HG03135 (cell line): ENCODE data around the gene SOX10.

Source experiments
- ATAC-seq: cut with Tn5 transposase; IDR thresholded peaks from one replicate; pipeline ENCODE4 v1.9.1; 2021; ENCODE audit warnings: mild to moderate bottlenecking, moderate library complexity; ENCODE audit not compliant: unreplicated experiment

SOX10 gene

GRCh38 chr22:38016182-38017151, 32.1 kb upstream of the SOX10 start:
- no peak for ATAC-seq

GRCh38 chr22:38014083-38014482, 29.7 kb upstream of the SOX10 start:
- no peak for ATAC-seq

GRCh38 chr22:38012604-38013072, 28.3 kb upstream of the SOX10 start:
- no peak for ATAC-seq

- no peak for ATAC-seq
Observed at GRCh38 chr22:38009000-38009806, 24.8 kb upstream of the SOX10 start.

GRCh38 chr22:38007330-38007902, 23.1 kb upstream of the SOX10 start:
- no peak for ATAC-seq

GRCh38 chr22:38006906-38007305, 22.6 kb upstream of the SOX10 start:
- no peak for ATAC-seq

- no peak for ATAC-seq
Observed at GRCh38 chr22:38005943-38006342, 21.6 kb upstream of the SOX10 start.

GRCh38 chr22:37999640-38000272, 15.4 kb upstream of the SOX10 start:
- no peak for ATAC-seq

GRCh38 chr22:37999236-37999635, 14.9 kb upstream of the SOX10 start:
- ATAC-seq = no peak

- ATAC-seq = no peak
Observed at GRCh38 chr22:37998543-37998942, 14.2 kb upstream of the SOX10 start.

- no peak for ATAC-seq
Observed at GRCh38 chr22:37996515-37997246, 12.3 kb upstream of the SOX10 start.

- no peak for ATAC-seq
Observed at GRCh38 chr22:37996079-37996478, 11.7 kb upstream of the SOX10 start.

- no peak for ATAC-seq
Observed at GRCh38 chr22:37995460-37995859, 11.1 kb upstream of the SOX10 start.

- no peak for ATAC-seq
Observed at GRCh38 chr22:37994982-37995381, 10.6 kb upstream of the SOX10 start.

GRCh38 chr22:37994049-37994448, 9.7 kb upstream of the SOX10 start:
- ATAC-seq = no peak

- ATAC-seq = no peak
Observed at GRCh38 chr22:37991731-37992442, 7.5 kb upstream of the SOX10 start.

GRCh38 chr22:37990862-37991261, 6.5 kb upstream of the SOX10 start:
- no peak for ATAC-seq

GRCh38 chr22:37990301-37990700, 5.9 kb upstream of the SOX10 start:
- no peak for ATAC-seq
